Left lung (tissue), 10 donors: Measurements from ENCODE around the gene RCC1. TPM values are rescaled to one million over a fixed set of nuclear protein-coding genes. Genes with fewer than 3 reads are reported as not detected.
"Not testable (repeated sequence)": the region's sequence is repeated elsewhere in the genome, so short reads cannot be mapped to it uniquely, and the experiment has no call there.

Source experiments
- ATAC-seq: fragments of 200-7000 bp; cut with Tn5 transposase; one replicate; pipeline ENCODE4 v1.9.1; 2020; ENCODE audit warnings: moderate library complexity
- DNase-seq, 4 donors: peaks; one replicate each; pipeline ENCODE4 v3.0.0-alpha.2; 2013 to 2020
- H3K27ac ChIP-seq, 2 donors: fragments of 200-600 bp; sonication (generic) in 1 of 2; one replicate each; pipeline versions ENCODE4 v1.5.0 to v1.8.0; 2020 to 2021
- H3K27me3 ChIP-seq, 2 donors: fragments of 200-600 bp; sonication (generic) in 1 of 2; one replicate each; pipeline versions ENCODE4 v1.5.0 to v1.8.0; 2020 to 2021
- H3K36me3 ChIP-seq, 2 donors: fragments of 200-600 bp; sonication (generic) in 1 of 2; one replicate each; pipeline versions ENCODE4 v1.5.0 to v1.8.0; 2020 to 2021
- H3K4me1 ChIP-seq, 2 donors: fragments of 200-600 bp; one replicate each; pipeline ENCODE4 v1.8.0; 2021
- H3K4me3 ChIP-seq, 2 donors: fragments of 200-600 bp; sonication (generic) in 1 of 2; one replicate each; pipeline versions ENCODE4 v1.5.0 to v1.8.0; 2020 to 2021; ENCODE audit warnings: mild to moderate bottlenecking in 1 of 2
- H3K9me3 ChIP-seq, 2 donors: fragments of 200-600 bp; sonication (generic) in 1 of 2; one replicate each; pipeline versions ENCODE4 v1.5.0 to v1.8.0; 2020 to 2021
- CTCF ChIP-seq, 2 donors: fragments of 200-600 bp; sonication (generic) in 1 of 2; IDR thresholded peaks; one replicate each; pipeline versions ENCODE4 v1.5.0 to v1.8.0; 2021; ENCODE audit warnings: antibody characterized with exemption in 2 of 2
- intact Hi-C, 2 donors: fragments of 100-400 bp; cut with DNase I; formaldehyde crosslinking; loops; one replicate each; pipeline versions ENCODE4 v1.11.2 to v1.14.2; 2022
- polyA plus RNA-seq, 6 donors: library from polyadenylated mRNA; unstranded; fragments of 120-200 nt; gene quantifications; one replicate each; pipeline ENCODE4 v1.2.1, GENCODE V29; 2013; ENCODE audit not compliant: insufficient read length in 6 of 6
- total RNA-seq, 2 donors: library from RNA; stranded (reverse); fragmentation: NEBNext Ultra II Directional; extraction: Animal tissue kit (Norgen Biotek cat#: 25700); gene quantifications; one replicate each; pipeline ENCODE4 v1.2.1, GENCODE V29; 2021
- donor health status: DM: no; HTN: yes; CAD: no.
- donor health status: DM: no; HTN: no; CAD: no.

Gene RCC1
- total and polyA plus RNA-seq, 8 donors = 35.5 to 57.8 (median 38.7) TPM

- DNase-seq (peak; percentile 94 to 98 (median 97)), ATAC-seq (peak; percentile 98)
- peaks cover 21 to 40% of the 10 kb centered on the region in 2 donors for H3K4me1 ChIP-seq
- no peak for TF ChIP-seq CTCF (IDR thresholded peaks at IDR 0.05)
- peak overlapping the region; percentile 74 to 86 for H3K4me3 ChIP-seq
- peak overlapping the region; percentile 91 to 92 for H3K27ac ChIP-seq
- intact Hi-C loops = no loop called here
- H3K27me3 ChIP-seq = no peaks in the 10 kb centered on the region
- H3K9me3 ChIP-seq = no peaks in the 10 kb centered on the region
- H3K36me3 ChIP-seq = peaks cover 0 to 39% of the 10 kb centered on the region in 2 donors
These were observed 75.8 kb downstream of the RCC1 start for GRCh38 chr1:28581531-28582247.

- H3K9me3 ChIP-seq = no peaks in the 10 kb centered on the region
- no peak for TF ChIP-seq CTCF (IDR thresholded peaks at IDR 0.05)
- DNase-seq = peak in 1 of 4 donors; percentile 37
- H3K27ac ChIP-seq = peak overlapping the region; percentile 91 to 92
- peaks cover 21 to 40% of the 10 kb centered on the region in 2 donors for H3K4me1 ChIP-seq
- peaks cover 0 to 33% of the 10 kb centered on the region in 2 donors for H3K36me3 ChIP-seq
- ATAC-seq = peak; percentile 18
- H3K4me3 ChIP-seq = peak overlapping the region; percentile 74 to 86
- no peaks in the 10 kb centered on the region for H3K27me3 ChIP-seq
- intact Hi-C loops = no loop called here
These were observed 76.4 kb downstream of the RCC1 start for GRCh38 chr1:28582248-28582615.

GRCh38 chr1:28586585-28587391, 80.9 kb downstream of the RCC1 start:
- H3K4me3 ChIP-seq, H3K27ac ChIP-seq, H3K27me3 ChIP-seq, ATAC-seq, H3K36me3 ChIP-seq, H3K9me3 ChIP-seq, intact Hi-C loops, DNase-seq: not testable (repeated sequence)
- peaks cover 3 to 23% of the 10 kb centered on the region in 2 donors for H3K4me1 ChIP-seq

Other genes with a start within 250 kb of the RCC1 start
- 10 to 100 TPM; 14.6 to 17.6 TPM for gene SESN2, start 246.5 kb upstream of the RCC1 start, total RNA-seq
- gene SESN2, start 246.5 kb upstream of the RCC1 start, polyA plus RNA-seq = 1 to 10 TPM; 4.6 to 7.8 (median 5.8) TPM
- 10 to 100 TPM; 13.2 to 16.6 TPM for gene MED18, start 177.0 kb upstream of the RCC1 start, total RNA-seq
- gene MED18, start 177.0 kb upstream of the RCC1 start, polyA plus RNA-seq = 10 to 100 TPM; 13.8 to 19.0 (median 16.5) TPM
- gene PHACTR4, start 136.3 kb upstream of the RCC1 start, total RNA-seq = 10 to 100 TPM; 39.7 to 40.6 TPM
- 10 to 100 TPM; 59.3 to 73.8 (median 68.7) TPM for gene PHACTR4, start 136.3 kb upstream of the RCC1 start, polyA plus RNA-seq
- 10 to 100 TPM; 26.1 to 27.0 TPM for gene TRNAU1AP, start 47.0 kb downstream of the RCC1 start, total RNA-seq
- gene TRNAU1AP, start 47.0 kb downstream of the RCC1 start, polyA plus RNA-seq = 10 to 100 TPM; 28.2 to 34.6 (median 31.2) TPM
- gene RAB42, start 86.2 kb downstream of the RCC1 start, total RNA-seq = 10 to 100 TPM in 1 of 2 donors, 1 to 10 TPM in 1; 6.1 to 17.7 TPM
- 1 to 10 TPM; 5.2 to 8.6 (median 6.4) TPM for gene RAB42, start 86.2 kb downstream of the RCC1 start, polyA plus RNA-seq
- 10 to 100 TPM; 23.2 to 25.2 TPM for gene TAF12, start 137.0 kb downstream of the RCC1 start, total RNA-seq
- 10 to 100 TPM; 30.0 to 33.2 (median 31.4) TPM for gene TAF12, start 137.0 kb downstream of the RCC1 start, polyA plus RNA-seq
- gene RNU11, start 142.6 kb downstream of the RCC1 start, total RNA-seq = not detected
- not detected for gene RNU11, start 142.6 kb downstream of the RCC1 start, polyA plus RNA-seq
- 10 to 100 TPM; 10.6 to 13.7 TPM for gene GMEB1, start 162.7 kb downstream of the RCC1 start, total RNA-seq
- gene GMEB1, start 162.7 kb downstream of the RCC1 start, polyA plus RNA-seq = 10 to 100 TPM; 16.0 to 18.6 (median 17.2) TPM
- 10 to 100 TPM; 60.4 to 67.5 TPM for gene YTHDF2, start 230.9 kb downstream of the RCC1 start, total RNA-seq
- 10 to 100 TPM; 70.7 to 82.5 (median 76.8) TPM for gene YTHDF2, start 230.9 kb downstream of the RCC1 start, polyA plus RNA-seq